ENCODE data around the gene TMEM179B. TPM values are rescaled to one million over a fixed set of nuclear protein-coding genes. Genes with fewer than 3 reads are reported as not detected.
A peak's percentile ranks its signal among the peaks of the same experiment; 100 is the strongest.

TMEM179B gene
- total and polyA plus RNA-seq, 9 of the 15 experiments (the other 6 are each of a cell fraction or from before 2014, with no cell fraction given): 27.7 to 105 (median 37.0) TPM

DNA sequence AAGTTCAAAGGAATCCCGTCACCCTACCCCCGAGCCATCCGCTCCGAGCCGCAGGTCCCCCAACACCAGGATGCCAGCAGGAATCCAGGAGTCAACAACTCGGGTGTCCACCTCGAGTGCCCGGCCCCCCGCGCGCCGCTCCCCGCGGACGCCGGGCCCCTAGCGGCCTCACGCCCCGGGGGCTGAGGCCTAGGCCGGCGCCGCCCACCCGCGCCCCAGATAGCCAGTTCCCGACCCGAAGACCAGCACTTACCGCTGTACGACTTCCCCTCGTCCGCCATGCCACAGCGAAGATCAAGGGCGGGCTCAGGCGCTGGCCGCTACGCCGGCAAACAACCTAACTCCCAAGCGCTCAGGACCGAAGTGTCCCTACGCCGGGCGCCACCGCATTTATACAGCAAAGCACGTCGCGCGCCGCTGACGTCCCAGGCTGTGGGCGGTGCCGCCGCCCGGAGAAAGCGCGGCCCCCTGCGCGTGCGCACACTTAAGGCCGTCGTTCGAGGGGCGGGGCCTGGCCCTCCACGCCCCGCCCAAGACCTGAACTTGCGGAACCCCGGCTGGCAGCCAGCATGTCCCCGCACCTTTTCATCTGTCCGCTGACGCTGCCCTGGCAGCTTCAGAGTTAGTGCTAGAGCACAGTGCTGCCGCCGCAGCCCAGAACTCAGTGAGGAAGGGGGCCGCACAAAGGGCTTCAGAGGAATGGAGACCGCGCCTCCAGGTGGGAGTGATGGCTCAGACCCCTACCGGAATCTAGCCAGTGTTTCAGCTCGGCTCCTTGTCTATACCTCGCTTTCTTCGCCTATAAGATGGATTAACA is 18.1 kb downstream of the TMEM179B start, which contains the start of gene NXF1 (continued):
- TF ChIP-seq, protein P1, sequence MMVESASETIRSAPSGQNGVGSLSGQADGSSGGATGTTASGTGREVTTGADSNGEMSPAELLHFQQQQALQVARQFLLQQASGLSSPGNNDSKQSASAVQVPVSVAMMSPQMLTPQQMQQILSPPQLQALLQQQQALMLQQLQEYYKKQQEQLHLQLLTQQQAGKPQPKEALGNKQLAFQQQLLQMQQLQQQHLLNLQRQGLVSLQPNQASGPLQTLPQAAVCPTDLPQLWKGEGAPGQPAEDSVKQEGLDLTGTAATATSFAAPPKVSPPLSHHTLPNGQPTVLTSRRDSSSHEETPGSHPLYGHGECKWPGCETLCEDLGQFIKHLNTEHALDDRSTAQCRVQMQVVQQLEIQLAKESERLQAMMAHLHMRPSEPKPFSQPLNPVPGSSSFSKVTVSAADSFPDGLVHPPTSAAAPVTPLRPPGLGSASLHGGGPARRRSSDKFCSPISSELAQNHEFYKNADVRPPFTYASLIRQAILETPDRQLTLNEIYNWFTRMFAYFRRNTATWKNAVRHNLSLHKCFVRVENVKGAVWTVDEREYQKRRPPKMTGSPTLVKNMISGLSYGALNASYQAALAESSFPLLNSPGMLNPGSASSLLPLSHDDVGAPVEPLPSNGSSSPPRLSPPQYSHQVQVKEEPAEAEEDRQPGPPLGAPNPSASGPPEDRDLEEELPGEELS (CRISPR knock-in tag; IDR thresholded peaks at IDR 0.05; ENCODE audit: borderline replicate concordance): peak; percentile 93; the same call in 1 of the 2 replicates
- no peak; the same call in 1 of the 2 replicates for TF ChIP-seq EP300 (IDR thresholded peaks at IDR 0.05; ENCODE audit: low read length)
- TF ChIP-seq KAT2B (IDR thresholded peaks at IDR 0.05; ENCODE audit: low read depth, low read length): no peak
- peak; percentile 92 for TF ChIP-seq ATF1 (CRISPR knock-in tag; IDR thresholded peaks at IDR 0.05)
- TF ChIP-seq ATF1 (tag; IDR thresholded peaks at IDR 0.05): peak; percentile 98
- TF ChIP-seq, protein P2, sequence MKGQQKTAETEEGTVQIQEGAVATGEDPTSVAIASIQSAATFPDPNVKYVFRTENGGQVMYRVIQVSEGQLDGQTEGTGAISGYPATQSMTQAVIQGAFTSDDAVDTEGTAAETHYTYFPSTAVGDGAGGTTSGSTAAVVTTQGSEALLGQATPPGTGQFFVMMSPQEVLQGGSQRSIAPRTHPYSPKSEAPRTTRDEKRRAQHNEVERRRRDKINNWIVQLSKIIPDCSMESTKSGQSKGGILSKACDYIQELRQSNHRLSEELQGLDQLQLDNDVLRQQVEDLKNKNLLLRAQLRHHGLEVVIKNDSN (CRISPR knock-in tag; IDR thresholded peaks at IDR 0.05): no peak
- TF ChIP-seq, protein P3, sequence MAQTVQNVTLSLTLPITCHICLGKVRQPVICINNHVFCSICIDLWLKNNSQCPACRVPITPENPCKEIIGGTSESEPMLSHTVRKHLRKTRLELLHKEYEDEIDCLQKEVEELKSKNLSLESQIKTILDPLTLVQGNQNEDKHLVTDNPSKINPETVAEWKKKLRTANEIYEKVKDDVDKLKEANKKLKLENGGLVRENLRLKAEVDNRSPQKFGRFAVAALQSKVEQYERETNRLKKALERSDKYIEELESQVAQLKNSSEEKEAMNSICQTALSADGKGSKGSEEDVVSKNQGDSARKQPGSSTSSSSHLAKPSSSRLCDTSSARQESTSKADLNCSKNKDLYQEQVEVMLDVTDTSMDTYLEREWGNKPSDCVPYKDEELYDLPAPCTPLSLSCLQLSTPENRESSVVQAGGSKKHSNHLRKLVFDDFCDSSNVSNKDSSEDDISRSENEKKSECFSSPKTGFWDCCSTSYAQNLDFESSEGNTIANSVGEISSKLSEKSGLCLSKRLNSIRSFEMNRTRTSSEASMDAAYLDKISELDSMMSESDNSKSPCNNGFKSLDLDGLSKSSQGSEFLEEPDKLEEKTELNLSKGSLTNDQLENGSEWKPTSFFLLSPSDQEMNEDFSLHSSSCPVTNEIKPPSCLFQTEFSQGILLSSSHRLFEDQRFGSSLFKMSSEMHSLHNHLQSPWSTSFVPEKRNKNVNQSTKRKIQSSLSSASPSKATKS (CRISPR knock-in tag; IDR thresholded peaks at IDR 0.05): no peak
- TF ChIP-seq RBBP5 (IDR thresholded peaks at IDR 0.05; ENCODE audit: borderline replicate concordance, insufficient read depth, low read length, poor library complexity, severe bottlenecking): peak; percentile 94
- peak; percentile 81 for TF ChIP-seq HNRNPLL (IDR thresholded peaks at IDR 0.05; ENCODE audit: low read depth, low read length, poor library complexity, severe bottlenecking)
- TF ChIP-seq HLTF (IDR thresholded peaks at IDR 0.05): no peak
- TF ChIP-seq, protein P4, sequence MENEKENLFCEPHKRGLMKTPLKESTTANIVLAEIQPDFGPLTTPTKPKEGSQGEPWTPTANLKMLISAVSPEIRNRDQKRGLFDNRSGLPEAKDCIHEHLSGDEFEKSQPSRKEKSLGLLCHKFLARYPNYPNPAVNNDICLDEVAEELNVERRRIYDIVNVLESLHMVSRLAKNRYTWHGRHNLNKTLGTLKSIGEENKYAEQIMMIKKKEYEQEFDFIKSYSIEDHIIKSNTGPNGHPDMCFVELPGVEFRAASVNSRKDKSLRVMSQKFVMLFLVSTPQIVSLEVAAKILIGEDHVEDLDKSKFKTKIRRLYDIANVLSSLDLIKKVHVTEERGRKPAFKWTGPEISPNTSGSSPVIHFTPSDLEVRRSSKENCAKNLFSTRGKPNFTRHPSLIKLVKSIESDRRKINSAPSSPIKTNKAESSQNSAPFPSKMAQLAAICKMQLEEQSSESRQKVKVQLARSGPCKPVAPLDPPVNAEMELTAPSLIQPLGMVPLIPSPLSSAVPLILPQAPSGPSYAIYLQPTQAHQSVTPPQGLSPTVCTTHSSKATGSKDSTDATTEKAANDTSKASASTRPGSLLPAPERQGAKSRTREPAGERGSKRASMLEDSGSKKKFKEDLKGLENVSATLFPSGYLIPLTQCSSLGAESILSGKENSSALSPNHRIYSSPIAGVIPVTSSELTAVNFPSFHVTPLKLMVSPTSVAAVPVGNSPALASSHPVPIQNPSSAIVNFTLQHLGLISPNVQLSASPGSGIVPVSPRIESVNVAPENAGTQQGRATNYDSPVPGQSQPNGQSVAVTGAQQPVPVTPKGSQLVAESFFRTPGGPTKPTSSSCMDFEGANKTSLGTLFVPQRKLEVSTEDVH (IDR thresholded peaks at IDR 0.05; ENCODE audit: low read depth, partially characterized antibody): peak; percentile 73
- TF ChIP-seq, protein P5, sequence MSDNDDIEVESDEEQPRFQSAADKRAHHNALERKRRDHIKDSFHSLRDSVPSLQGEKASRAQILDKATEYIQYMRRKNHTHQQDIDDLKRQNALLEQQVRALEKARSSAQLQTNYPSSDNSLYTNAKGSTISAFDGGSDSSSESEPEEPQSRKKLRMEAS (CRISPR knock-in tag; IDR thresholded peaks at IDR 0.05): peak; percentile 73
- TF ChIP-seq ZFP36 (IDR thresholded peaks at IDR 0.05; ENCODE audit: low read depth, low read length, partially characterized antibody): no peak
- no peak for TF ChIP-seq MCM7 (IDR thresholded peaks at IDR 0.05)
- peak; percentile 98 for TF ChIP-seq PCBP1 (IDR thresholded peaks at IDR 0.05; ENCODE audit: low read depth, low read length, poor library complexity, severe bottlenecking)
- peak; percentile 81 for TF ChIP-seq CHD1 (IDR thresholded peaks at IDR 0.05; ENCODE audit: low read length)
- no peak for TF ChIP-seq SNIP1 (IDR thresholded peaks at IDR 0.05; ENCODE audit: low read depth)
- peak; percentile 82 for TF ChIP-seq KLF13 (tag; IDR thresholded peaks at IDR 0.05; ENCODE audit: borderline replicate concordance, low read depth)
- peak; percentile 90 for TF ChIP-seq TAF9B (IDR thresholded peaks at IDR 0.05; ENCODE audit: partially characterized antibody)
